NCI-H1436 (cell line): ENCODE results near the gene CHRNA9.
A peak's percentile ranks its signal among the peaks of the same experiment; 100 is the strongest.
"Not testable (repeated sequence)": the region's sequence is repeated elsewhere in the genome, so short reads cannot be mapped to it uniquely, and the experiment has no call there.

Experiments used
- DNase-seq: peaks from one replicate; lab custom pipeline; 2025; lab: John Stamatoyannopoulos, UW

Gene CHRNA9

DNA sequence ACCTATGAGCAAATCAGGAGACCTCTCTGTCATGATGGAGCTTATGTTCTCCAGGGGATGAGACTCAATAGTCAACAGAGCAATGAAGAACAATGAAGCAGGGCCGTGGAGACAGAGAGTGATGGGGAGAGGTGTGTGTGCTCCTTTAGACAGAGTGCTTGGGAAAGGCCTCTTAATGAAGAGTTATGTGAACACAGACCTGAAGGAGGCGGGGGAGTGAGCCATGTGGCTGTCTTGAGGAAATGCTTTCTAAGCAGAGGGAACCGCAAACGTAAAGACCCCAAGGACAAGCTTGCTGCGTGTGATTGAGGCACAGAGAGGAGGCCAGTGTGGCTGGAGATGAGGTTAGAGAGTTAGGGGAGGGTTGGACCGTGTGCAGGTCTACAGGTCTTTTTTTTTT, 53.1 kb downstream of the CHRNA9 start:
- no peak for DNase-seq

DNA sequence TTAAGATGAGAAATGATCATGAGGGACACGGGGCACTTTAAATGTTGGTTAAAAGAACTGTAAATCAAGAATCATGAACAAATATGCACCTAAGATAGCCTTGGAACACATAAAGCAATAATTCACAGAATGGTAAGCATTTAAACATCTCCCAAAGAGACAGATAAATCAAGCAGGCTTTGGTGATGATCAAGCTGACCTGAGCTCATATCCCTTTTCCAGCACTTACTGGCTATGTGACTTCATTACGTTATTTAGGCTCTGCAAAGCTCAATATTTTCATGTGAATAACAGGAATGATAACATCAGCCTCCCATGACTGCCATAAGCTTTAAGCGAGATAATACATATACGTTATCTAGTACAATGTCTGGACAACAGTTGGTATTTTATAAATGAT, 54.9 kb downstream of the CHRNA9 start:
- DNase-seq = no peak

DNA sequence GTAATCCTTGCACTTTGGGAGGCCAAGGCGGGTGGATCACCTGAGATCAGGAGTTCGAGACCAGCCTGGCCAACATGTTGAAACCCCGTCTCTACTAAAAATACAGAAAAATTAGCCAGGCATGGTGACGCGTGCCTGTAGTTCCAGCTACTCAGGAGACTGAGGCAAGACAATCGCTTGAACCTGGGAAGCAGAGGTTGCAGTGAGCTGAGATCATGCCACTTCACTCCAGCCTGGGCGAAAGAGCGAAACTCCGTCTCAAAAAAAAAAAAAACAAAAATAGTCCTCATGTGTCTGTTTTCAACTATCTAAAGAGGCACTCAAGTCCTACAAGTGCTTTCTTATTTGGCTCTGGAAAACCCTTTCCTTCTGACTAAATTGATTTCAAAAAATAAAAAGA, 57.1 kb downstream of the CHRNA9 start:
- not testable (repeated sequence) for DNase-seq

DNA sequence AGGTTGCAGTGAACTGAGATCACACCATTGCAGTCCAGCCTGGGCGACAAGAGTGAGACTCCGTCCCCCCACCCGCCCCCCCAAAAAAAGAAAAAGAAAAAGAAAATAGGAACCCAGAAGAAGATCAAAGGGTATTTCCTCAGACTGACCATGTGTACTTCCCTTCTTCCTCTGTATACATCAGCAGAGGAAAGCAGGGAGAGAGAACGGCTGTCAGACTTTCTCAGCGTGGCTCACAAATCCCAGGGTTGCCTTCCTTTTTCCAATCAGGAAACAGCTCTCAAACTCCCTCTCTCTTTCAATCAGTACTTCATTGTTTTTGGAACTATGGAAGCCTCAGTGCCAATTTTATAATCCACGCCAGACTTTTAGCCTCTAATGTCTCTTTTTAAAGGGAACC, 59.1 kb downstream of the CHRNA9 start:
- no peak for DNase-seq

DNA sequence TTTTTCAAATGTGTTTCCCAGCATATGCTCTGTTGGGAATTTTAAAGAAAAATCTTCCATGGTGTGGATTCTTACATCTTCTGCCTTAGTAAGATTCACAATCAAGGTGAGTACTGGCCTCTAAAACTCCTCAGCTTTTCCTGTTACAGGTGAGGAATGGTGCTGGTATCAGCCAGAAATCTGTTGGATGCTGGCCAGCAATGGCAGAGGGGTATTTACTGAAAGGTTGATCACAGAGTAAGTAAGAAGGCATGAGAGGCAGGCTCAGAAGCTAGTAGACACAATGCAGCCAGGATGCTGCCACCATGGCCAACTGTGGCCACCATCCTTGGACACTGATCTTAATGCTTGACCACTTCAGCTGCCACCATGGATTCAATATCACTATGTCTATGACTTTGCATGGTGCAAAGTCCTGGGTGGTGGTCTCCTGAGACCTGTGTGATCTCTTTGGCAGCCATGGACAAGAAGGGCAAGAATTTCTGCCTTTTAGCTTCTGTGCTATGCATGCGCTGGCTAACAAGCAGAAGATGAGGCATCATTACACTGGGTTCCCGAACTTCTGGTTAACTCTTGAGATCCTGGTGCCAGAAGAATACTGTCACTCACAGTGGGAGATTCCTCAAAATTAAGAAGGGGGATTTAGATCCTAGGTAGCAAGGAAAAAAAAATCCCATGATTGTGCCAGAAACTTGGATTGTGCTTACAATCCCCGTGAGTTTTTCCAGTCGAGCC, 60.2 kb downstream of the CHRNA9 start:
- DNase-seq = no peak

DNA sequence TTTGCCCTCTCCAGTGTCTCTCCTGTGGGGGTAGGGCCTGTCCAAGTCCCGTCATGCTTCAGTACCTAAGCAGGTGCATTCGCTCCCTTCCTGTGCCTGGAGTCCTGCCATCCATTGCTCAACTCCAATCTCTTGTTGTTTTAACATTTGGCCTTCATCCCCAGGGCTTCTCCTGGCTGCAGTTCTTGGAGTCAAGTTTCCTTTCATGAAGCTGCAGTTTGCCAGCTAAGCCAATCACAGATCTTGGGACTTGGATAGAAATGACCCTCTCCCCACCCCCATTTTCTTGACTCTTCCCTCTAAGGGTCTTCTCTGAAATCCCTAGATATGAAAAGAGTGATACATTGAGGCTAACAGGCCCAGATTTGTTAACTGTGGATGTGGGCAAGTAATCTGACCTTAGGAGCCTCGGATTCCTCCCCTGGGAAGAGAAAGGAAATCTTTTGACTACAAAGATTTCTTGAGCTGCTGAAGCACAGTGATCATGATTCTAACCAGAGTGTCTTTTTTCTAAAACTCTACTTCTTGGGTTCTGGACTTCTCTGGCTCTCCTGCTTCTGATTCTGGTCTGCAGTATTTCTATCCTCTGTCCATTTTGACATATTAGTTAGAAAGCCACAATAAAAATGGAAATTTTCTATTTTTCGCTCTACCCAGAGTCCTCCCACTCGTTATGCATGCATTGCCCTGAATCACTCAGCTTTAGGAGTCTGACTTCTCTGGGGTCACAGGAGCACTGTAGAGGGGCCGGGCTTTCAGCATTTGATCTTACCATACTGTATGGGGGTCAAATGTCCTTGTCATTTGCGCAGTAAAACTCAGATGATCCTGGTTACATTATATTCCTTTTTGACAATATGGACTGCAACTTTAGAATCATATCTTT, 61.0 kb downstream of the CHRNA9 start:
- peak; percentile 75 for DNase-seq

DNA sequence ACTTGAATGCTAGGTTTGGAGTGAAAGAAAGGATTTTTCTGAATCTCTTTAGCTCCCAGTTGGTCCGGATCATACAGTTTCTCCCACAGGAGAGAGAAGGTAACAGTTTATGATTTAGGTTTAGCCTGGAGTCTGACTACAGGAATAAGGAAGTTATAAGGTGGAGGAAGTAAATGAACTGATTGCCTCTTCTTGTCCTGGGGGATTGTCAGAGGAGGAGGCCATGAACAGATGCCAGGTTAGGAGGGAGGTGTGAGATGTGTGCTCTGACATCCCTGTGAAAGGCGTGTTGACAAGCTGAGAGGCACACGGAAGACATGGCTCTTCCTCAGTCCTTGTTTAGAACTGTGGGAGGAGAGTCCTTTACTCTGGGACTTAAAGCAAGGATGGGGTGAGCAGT, 64.4 kb downstream of the CHRNA9 start:
- DNase-seq = no peak

DNA sequence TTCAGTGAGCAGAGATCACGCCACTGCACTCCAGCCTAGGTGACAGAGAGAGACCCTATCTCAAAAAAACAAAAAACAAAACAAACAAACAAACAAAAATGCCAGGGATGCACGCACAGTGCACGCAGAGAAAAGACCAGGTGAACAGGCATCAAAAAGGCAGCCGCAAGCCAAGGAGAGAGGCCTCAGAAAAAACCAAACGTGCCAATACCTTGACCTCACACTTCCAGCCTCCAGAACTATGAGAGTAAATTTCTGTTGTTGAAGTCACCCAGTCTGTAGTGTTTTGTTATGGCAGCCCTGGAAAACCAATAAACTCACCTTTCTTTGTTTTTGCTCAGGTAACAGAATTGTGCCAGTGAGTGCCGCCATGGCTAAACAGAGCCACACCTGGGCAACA, 66.0 kb downstream of the CHRNA9 start:
- DNase-seq = no peak

DNA sequence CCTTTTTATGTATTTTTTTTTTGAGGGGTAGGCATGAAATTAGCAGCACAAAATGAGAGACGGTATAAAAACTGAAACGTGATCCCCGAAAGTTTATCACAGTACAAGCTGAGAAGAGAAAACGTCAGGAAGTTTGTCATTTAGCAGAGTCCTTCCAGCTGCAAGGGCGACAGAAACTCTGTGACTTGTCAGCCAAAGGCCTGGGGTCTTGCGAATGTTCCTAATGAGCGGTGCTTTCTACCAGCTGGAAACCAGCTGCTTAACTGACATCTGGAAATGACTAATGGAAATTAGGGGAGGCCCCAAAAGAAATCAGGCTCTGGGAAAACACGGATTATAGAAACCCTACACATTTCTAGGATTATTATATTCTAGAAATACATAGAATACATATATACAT, 66.5 kb downstream of the CHRNA9 start:
- DNase-seq = no peak

DNA sequence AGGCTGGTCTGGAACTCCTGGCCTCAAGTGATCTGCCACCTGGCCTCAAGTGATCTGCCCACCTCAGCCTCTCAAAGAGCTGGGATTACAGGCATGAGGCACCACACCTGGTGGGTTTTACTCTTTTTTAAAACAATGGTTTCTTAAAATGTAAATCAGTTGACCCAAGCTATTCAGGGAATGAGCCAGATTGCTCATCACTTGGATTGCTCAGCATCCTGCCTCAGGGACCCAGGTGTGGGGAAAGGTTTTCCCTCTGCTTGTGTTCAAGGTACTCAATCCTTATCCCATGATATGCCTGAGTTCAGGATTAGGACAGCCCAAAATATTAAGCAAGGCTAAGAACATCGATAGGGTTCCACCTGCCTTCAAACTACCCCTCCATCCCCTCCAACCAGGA, 67.4 kb downstream of the CHRNA9 start:
- no peak for DNase-seq

DNA sequence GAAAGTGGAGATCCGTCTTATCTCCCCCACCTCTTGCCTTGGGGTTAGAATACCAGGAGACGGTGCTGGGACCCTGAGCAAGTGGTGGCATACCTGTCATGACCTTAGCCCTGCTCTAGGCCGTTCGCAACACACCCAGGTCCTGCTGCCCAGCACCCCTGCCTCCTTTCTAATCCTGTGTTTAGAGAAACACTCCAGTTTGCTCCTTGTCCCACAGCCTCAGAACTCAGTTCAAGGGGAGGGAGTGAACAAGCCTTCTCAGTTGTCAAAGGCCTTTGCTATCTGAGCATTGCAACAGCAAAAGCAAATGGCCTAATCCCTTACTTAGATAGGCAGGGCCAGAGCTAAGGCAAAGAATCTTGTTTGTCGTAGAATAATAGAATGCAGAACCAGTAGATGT, 67.9 kb downstream of the CHRNA9 start:
- DNase-seq = no peak
